ENCODE data around the gene APOE.
"Not testable (repeated sequence)": the region's sequence is repeated elsewhere in the genome, so short reads cannot be mapped to it uniquely, and the experiment has no call there.

The APOE gene

GRCh38 chr19:44913512-44914432 lies 8.2 kb downstream of the APOE start:
- not testable (repeated sequence) for H3K9me3 ChIP-seq (replicated peaks; ENCODE audit: low read length); H3K9ac ChIP-seq (ENCODE audit: low read depth, low read length); H3K27me3 ChIP-seq (ENCODE audit: control insufficient read depth, insufficient read depth, low read length); H3K36me3 ChIP-seq (ENCODE audit: insufficient read depth, low read length); H3K4me3 ChIP-seq (ENCODE audit: low read length)
- Histone ChIP-seq H3K4me1 (ENCODE audit: control insufficient read depth, insufficient read depth, low read length) (peaks cover 22% of the 10 kb centered on the region), H3K4me2 (ENCODE audit: low read length) (peak overlapping the region; percentile 78)

GRCh38 chr19:44914433-44915206 lies 9.0 kb downstream of the APOE start, which contains the start of gene APOC1:
Gene APOC1, plus strand, starts transcription at chr19:44914608. Its CDS starts 284 bp downstream, at chr19:44914892.
- peaks cover 22% of the 10 kb centered on the region for H3K4me1 ChIP-seq (ENCODE audit: control insufficient read depth, insufficient read depth, low read length)
- H3K36me3 ChIP-seq (ENCODE audit: insufficient read depth, low read length); H3K9me3 ChIP-seq (replicated peaks; ENCODE audit: low read length); H3K27me3 ChIP-seq (ENCODE audit: control insufficient read depth, insufficient read depth, low read length): not testable (repeated sequence)
- peak within 1 kb of the TSS; percentile 78 for H3K4me2 ChIP-seq (ENCODE audit: low read length)
- peak within 1 kb of the TSS; percentile 67 for H3K9ac ChIP-seq (ENCODE audit: low read depth, low read length)
- peak within 1 kb of the TSS; percentile 64 for H3K4me3 ChIP-seq (ENCODE audit: low read length)

- H3K9me3 ChIP-seq (replicated peaks; ENCODE audit: low read length): no peaks in the 10 kb centered on the region
- no peak overlapping the region for H3K4me2 ChIP-seq (ENCODE audit: low read length)
- H3K27me3 ChIP-seq (ENCODE audit: control insufficient read depth, insufficient read depth, low read length): peaks cover 14% of the 10 kb centered on the region
- H3K4me3 ChIP-seq (ENCODE audit: low read length): no peak overlapping the region
- no peak overlapping the region for H3K9ac ChIP-seq (ENCODE audit: low read depth, low read length)
- H3K4me1 ChIP-seq (ENCODE audit: control insufficient read depth, insufficient read depth, low read length): peaks cover 29% of the 10 kb centered on the region
- no peaks in the 10 kb centered on the region for H3K36me3 ChIP-seq (ENCODE audit: insufficient read depth, low read length)
Observed at GRCh38 chr19:44924243-44924725, 18.7 kb downstream of the APOE start.

DNA sequence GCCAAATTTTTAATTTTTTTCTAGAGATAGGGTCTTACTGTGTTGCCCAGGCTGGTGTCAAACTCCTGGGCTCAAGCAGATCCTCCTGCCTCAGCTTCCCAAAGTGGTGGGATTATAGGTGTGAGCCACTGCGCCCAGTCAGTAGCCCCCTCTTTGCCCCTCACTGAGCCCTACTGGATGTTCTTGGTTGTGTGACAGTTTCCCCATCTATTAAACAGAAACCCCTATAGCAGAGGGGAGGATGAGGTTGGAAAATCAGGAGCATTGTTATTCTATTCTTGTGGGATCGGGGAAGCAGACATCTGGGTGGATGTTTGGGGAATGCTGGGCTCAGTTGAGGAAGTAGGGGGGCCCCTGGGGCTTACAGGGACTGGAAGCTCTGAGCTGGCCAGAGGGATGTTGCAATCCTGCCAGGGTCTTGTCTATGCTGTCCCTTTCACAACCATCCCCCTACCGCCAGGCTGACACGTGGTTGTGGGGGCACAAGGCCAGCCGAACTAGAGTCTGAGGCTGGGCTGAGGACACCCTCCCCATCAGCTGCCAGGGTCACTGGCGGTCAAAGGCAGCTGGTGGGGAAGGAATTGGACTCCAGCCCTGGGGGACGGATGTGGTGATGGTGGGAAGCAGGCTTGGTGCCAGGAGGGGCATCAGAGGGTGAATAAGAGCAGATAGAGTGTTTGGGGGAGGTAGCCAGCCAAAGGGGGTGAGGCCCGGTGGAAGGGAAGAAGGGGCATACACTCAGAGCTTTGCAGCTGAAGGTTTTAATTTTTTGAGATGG lies 19.7 kb downstream of the APOE start:
- Histone ChIP-seq H3K9ac (ENCODE audit: low read depth, low read length) (no peak overlapping the region), H3K36me3 (ENCODE audit: insufficient read depth, low read length) (no peaks in the 10 kb centered on the region), H3K4me3 (ENCODE audit: low read length) (no peak overlapping the region), H3K4me2 (ENCODE audit: low read length) (peak overlapping the region; percentile 7), H3K27me3 (ENCODE audit: control insufficient read depth, insufficient read depth, low read length) (peaks cover 14% of the 10 kb centered on the region), H3K4me1 (ENCODE audit: control insufficient read depth, insufficient read depth, low read length) (peaks cover 29% of the 10 kb centered on the region), H3K9me3 (replicated peaks; ENCODE audit: low read length) (no peaks in the 10 kb centered on the region)

- H3K9me3 ChIP-seq (replicated peaks; ENCODE audit: low read length); H3K36me3 ChIP-seq (ENCODE audit: insufficient read depth, low read length); H3K9ac ChIP-seq (ENCODE audit: low read depth, low read length): not testable (repeated sequence)
- Histone ChIP-seq H3K4me2 (ENCODE audit: low read length) (peak overlapping the region; percentile 72), H3K27me3 (ENCODE audit: control insufficient read depth, insufficient read depth, low read length) (peaks cover 16% of the 10 kb centered on the region), H3K4me1 (ENCODE audit: control insufficient read depth, insufficient read depth, low read length) (peaks cover 29% of the 10 kb centered on the region), H3K4me3 (ENCODE audit: low read length) (peak overlapping the region; percentile 44)
Observed at GRCh38 chr19:44926245-44927077, 20.9 kb downstream of the APOE start.

DNA sequence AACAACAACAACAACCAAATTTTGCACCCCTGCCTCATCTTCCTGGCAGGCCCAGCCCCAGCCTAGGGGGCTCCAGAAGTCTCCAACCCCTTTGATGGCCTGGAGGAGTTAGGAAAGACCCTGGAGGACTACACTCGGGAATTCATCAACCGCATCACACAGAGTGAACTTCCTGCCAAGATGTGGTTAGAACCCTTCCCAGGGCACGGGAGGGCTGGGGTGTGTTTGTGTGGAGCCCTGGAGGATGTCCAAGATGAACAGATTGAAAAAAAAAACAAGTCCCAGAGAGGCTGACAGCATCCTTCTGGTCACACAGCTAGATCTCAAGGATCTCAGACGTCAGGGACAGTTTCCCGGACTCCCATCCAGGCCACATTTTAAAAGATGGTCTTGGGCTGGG lies 22.1 kb downstream of the APOE start:
- no peaks in the 10 kb centered on the region for H3K36me3 ChIP-seq (ENCODE audit: insufficient read depth, low read length)
- H3K4me2 ChIP-seq (ENCODE audit: low read length): peak overlapping the region; percentile 72
- no peaks in the 10 kb centered on the region for H3K9me3 ChIP-seq (replicated peaks; ENCODE audit: low read length)
- H3K9ac ChIP-seq (ENCODE audit: low read depth, low read length): no peak overlapping the region
- peaks cover 17% of the 10 kb centered on the region for H3K27me3 ChIP-seq (ENCODE audit: control insufficient read depth, insufficient read depth, low read length)
- no peak overlapping the region for H3K4me3 ChIP-seq (ENCODE audit: low read length)
- H3K4me1 ChIP-seq (ENCODE audit: control insufficient read depth, insufficient read depth, low read length): peaks cover 29% of the 10 kb centered on the region

DNA sequence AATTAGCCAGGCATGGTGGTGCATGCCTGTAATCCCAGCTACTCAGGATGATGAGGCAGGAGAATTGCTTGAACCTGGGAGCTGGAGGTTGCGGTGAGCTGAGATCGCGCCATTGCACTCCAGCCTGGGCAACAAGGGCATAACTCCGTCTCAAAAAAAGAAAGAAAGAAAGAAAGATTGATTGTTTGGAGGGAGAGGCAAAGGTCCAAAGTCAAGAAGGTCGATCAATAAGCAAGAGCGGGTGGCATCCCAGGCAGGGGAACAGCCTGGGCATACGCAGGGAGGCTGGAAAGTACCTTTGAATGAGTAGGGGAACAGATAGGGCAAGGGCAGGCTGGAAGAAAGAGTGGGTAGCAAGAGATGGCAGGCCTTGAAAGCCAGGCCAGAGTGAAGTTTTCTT lies 24.5 kb downstream of the APOE start:
- peaks cover 21% of the 10 kb centered on the region for H3K4me1 ChIP-seq (ENCODE audit: control insufficient read depth, insufficient read depth, low read length)
- no peak overlapping the region for H3K4me3 ChIP-seq (ENCODE audit: low read length)
- no peak overlapping the region for H3K9ac ChIP-seq (ENCODE audit: low read depth, low read length)
- H3K36me3 ChIP-seq (ENCODE audit: insufficient read depth, low read length): no peaks in the 10 kb centered on the region
- no peak overlapping the region for H3K4me2 ChIP-seq (ENCODE audit: low read length)
- H3K9me3 ChIP-seq (replicated peaks; ENCODE audit: low read length): no peaks in the 10 kb centered on the region
- H3K27me3 ChIP-seq (ENCODE audit: control insufficient read depth, insufficient read depth, low read length): peaks cover 10% of the 10 kb centered on the region

- Histone ChIP-seq H3K4me1 (ENCODE audit: control insufficient read depth, insufficient read depth, low read length) (peaks cover 12% of the 10 kb centered on the region), H3K4me3 (ENCODE audit: low read length) (no peak overlapping the region), H3K27me3 (ENCODE audit: control insufficient read depth, insufficient read depth, low read length) (peaks cover 9% of the 10 kb centered on the region), H3K9me3 (replicated peaks; ENCODE audit: low read length) (no peaks in the 10 kb centered on the region), H3K4me2 (ENCODE audit: low read length) (no peak overlapping the region), H3K9ac (ENCODE audit: low read depth, low read length) (no peak overlapping the region), H3K36me3 (ENCODE audit: insufficient read depth, low read length) (no peaks in the 10 kb centered on the region)
Observed at GRCh38 chr19:44931541-44931940, 25.9 kb downstream of the APOE start.

- no peaks in the 10 kb centered on the region for H3K9me3 ChIP-seq (replicated peaks; ENCODE audit: low read length)
Observed at GRCh38 chr19:44939668-44940067, 34.1 kb downstream of the APOE start.

DNA sequence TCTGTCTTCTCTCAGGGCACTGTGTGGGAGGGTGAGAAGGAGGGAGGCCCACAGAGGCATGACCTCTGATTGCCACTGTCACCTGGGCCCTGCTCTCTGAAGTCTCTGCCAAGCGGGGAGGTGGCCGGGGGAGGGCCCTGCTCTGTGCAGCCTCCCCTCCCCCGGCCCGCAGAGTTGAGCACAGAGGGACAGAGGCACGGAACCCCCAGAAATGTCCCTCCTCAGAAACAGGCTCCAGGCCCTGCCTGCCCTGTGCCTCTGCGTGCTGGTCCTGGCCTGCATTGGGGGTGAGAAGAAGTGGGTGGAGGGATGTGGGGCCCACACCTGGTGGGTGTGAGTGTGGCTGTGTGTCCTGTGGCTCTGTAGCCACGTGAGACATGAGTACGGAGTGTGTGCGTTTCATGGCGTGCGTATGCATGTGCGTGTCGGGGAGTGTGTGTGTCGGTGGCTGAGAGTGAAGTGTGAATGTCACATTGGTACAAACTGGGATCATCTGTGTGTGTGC lies 36.5 kb downstream of the APOE start, which contains the start of gene APOC4:
APOC4 (plus strand) TSS at position 171 of the 505 bp plus-strand sequence; CDS start at position 212, 41 bp downstream.
- H3K9me3 ChIP-seq (replicated peaks; ENCODE audit: low read length): no peaks in the 10 kb centered on the region
- H3K4me3 ChIP-seq (ENCODE audit: low read length): no peak within 1 kb of the TSS
- no peak within 1 kb of the TSS for H3K9ac ChIP-seq (ENCODE audit: low read depth, low read length)
- no peak within 1 kb of the TSS for H3K4me2 ChIP-seq (ENCODE audit: low read length)
- no peaks in the 10 kb centered on the region for H3K36me3 ChIP-seq (ENCODE audit: insufficient read depth, low read length)
- no peaks in the 10 kb centered on the region for H3K27me3 ChIP-seq (ENCODE audit: control insufficient read depth, insufficient read depth, low read length)
- no peaks in the 10 kb centered on the region for H3K4me1 ChIP-seq (ENCODE audit: control insufficient read depth, insufficient read depth, low read length)

More at GRCh38 chr19:44939668-44940067, 34.1 kb downstream of the APOE start:
- H3K9ac ChIP-seq (ENCODE audit: low read depth, low read length): no peak overlapping the region
- H3K4me3 ChIP-seq (ENCODE audit: low read length): no peak overlapping the region
- no peak overlapping the region for H3K4me2 ChIP-seq (ENCODE audit: low read length)
- no peaks in the 10 kb centered on the region for H3K36me3 ChIP-seq (ENCODE audit: insufficient read depth, low read length)
- no peaks in the 10 kb centered on the region for H3K4me1 ChIP-seq (ENCODE audit: control insufficient read depth, insufficient read depth, low read length)
- peaks cover 6% of the 10 kb centered on the region for H3K27me3 ChIP-seq (ENCODE audit: control insufficient read depth, insufficient read depth, low read length)
